Stromal cell of bone marrow (primary cell): ENCODE data around the gene NUBP2.

Experiments
- DNase-seq: peaks from one replicate; pipeline ENCODE4 v3.0.0-alpha.2; 2012; ENCODE audit warnings: low read depth

The NUBP2 gene

GRCh38 chr16:1772362-1772907, 10.3 kb upstream of the NUBP2 start, which contains the start of gene EME2:
TSS of gene EME2 (plus strand) at chr16:1772810. CDS start at chr16:1773228, 418 bp downstream.
- no peak for DNase-seq

GRCh38 chr16:1772908-1773702, 9.7 kb upstream of the NUBP2 start, which contains the start of gene MRPS34:
TSS of gene MRPS34 (minus strand) at chr16:1773134. CDS start at chr16:1773119, 15 bp downstream.
- peak; percentile 57 for DNase-seq

GRCh38 chr16:1773703-1774447, 8.9 kb upstream of the NUBP2 start:
- DNase-seq, result no peak

GRCh38 chr16:1774448-1774780, 8.3 kb upstream of the NUBP2 start:
- DNase-seq, result no peak

GRCh38 chr16:1775006-1775845, 7.5 kb upstream of the NUBP2 start:
- DNase-seq, result no peak

- no peak for DNase-seq
Observed at GRCh38 chr16:1775846-1776671, 6.7 kb upstream of the NUBP2 start.

GRCh38 chr16:1776672-1776955, 6.1 kb upstream of the NUBP2 start:
- DNase-seq, result no peak

GRCh38 chr16:1776991-1777374, 5.8 kb upstream of the NUBP2 start:
- DNase-seq, result no peak

GRCh38 chr16:1777375-1778199, 5.2 kb upstream of the NUBP2 start:
- DNase-seq, result no peak

- no peak for DNase-seq
Observed at GRCh38 chr16:1778200-1779179, 4.3 kb upstream of the NUBP2 start.

- DNase-seq, result no peak
Observed at GRCh38 chr16:1779234-1779701, 3.5 kb upstream of the NUBP2 start.

GRCh38 chr16:1779741-1780676, 2.8 kb upstream of the NUBP2 start:
- no peak for DNase-seq

GRCh38 chr16:1780677-1781072, 2.1 kb upstream of the NUBP2 start:
- DNase-seq, result no peak

GRCh38 chr16:1781254-1781653, 1.5 kb upstream of the NUBP2 start:
- no peak for DNase-seq

GRCh38 chr16:1781758-1782407, 877 bp upstream of the NUBP2 start:
- DNase-seq, result no peak

- no peak for DNase-seq
Observed at GRCh38 chr16:1784977-1785845, 2.5 kb downstream of the NUBP2 start.

- DNase-seq, result no peak
Observed at GRCh38 chr16:1785846-1786170, 3.0 kb downstream of the NUBP2 start.
